H1 (cell line): Measurements from ENCODE around the gene OR10T2. TPM values are rescaled to one million over a fixed set of nuclear protein-coding genes. Genes with fewer than 3 reads are reported as not detected.

Experiments
- CTCF ChIA-PET: fragments of 300-600 bp; sonication (Branson Sonifier 250); formaldehyde crosslinking; loops from one replicate; lab custom pipeline; 2021; ENCODE audit not compliant: partially characterized antibody; lab: Charles Lee
- POLR2A ChIA-PET: fragments of 300-600 bp; sonication (Branson Sonifier 250); formaldehyde crosslinking; loops from one replicate; lab custom pipeline; 2021; ENCODE audit warnings: inconsistent platforms; ENCODE audit not compliant: partially characterized antibody; lab: Charles Lee
- DNase-seq, 2 experiments: peaks; one replicate each; pipeline versions ENCODE4 v3.0.0 to v3.0.0-alpha.2; 2010 to 2022; ENCODE audit warnings: low spot score in 2 of 2, low read depth in 1 of 2, mixed read lengths in 1 of 2
- FAIRE-seq: peaks from 2 replicates; lab custom pipeline; 2011; peaks lifted over from hg19 to GRCh38; lab: Jason Lieb, UNC
- H2AFZ ChIP-seq: 2 replicates; pipeline ENCODE4 v1.8.1; 2012; ENCODE audit warnings: low read length, inconsistent platforms
- H2AK5ac ChIP-seq: 2 replicates; pipeline ENCODE4 v1.6.1; 2013; ENCODE audit warnings: low read depth, low read length
- H2BK120ac ChIP-seq: replicated peaks from 2 replicates; pipeline ENCODE3; 2013; ENCODE audit warnings: low read depth, low read length, inconsistent platforms
- H2BK12ac ChIP-seq: 2 replicates; pipeline ENCODE4 v1.6.1; 2013; ENCODE audit warnings: low read depth, low read length
- H2BK15ac ChIP-seq: 2 replicates; pipeline ENCODE4 v1.6.1; 2013; ENCODE audit warnings: low read length
- H2BK20ac ChIP-seq: 2 replicates; pipeline ENCODE4 v1.6.1; 2013; ENCODE audit warnings: low read length
- H2BK5ac ChIP-seq: 2 replicates; pipeline ENCODE4 v1.6.1; 2013; ENCODE audit warnings: low read depth, low read length
- H3K14ac ChIP-seq: 2 replicates; pipeline ENCODE4 v1.6.1; 2013; ENCODE audit warnings: inconsistent platforms; ENCODE audit not compliant: insufficient read length
- H3K18ac ChIP-seq: 2 replicates; pipeline ENCODE4 v1.6.1; 2013; ENCODE audit warnings: low read length; ENCODE audit errors: extremely low read depth
- H3K23ac ChIP-seq: 2 replicates; pipeline ENCODE4 v1.6.1; 2013; ENCODE audit warnings: inconsistent platforms; ENCODE audit not compliant: insufficient read length
- H3K23me2 ChIP-seq: 2 replicates; pipeline ENCODE4 v1.6.1; 2013; ENCODE audit warnings: low read depth, low read length
- H3K27ac ChIP-seq: 2 replicates; pipeline ENCODE4 v1.6.1; 2011; ENCODE audit warnings: low read depth, low read length, inconsistent platforms
- H3K27me3 ChIP-seq, 4 experiments: replicated peaks in 1 of 4; 1 replicate in 1 of 4; 2 replicates in 3 of 4; pipeline versions ENCODE4 v1.6.1 to v1.8.1; 2011 to 2013; ENCODE audit warnings: low read length in 3 of 4, mild to moderate bottlenecking in 3 of 4, inconsistent platforms in 2 of 4, mixed read lengths in 2 of 4, moderate library complexity in 1 of 4; ENCODE audit not compliant: control insufficient read depth in 3 of 4, insufficient read depth in 3 of 4; ENCODE audit errors: extremely low read depth in 1 of 4
- H3K36me3 ChIP-seq, 4 experiments: 2 replicates each; pipeline versions ENCODE4 v1.6.1 to v1.8.1; 2011 to 2013; ENCODE audit warnings: mild to moderate bottlenecking in 4 of 4, low read length in 3 of 4, moderate library complexity in 2 of 4, control low read depth in 1 of 4, inconsistent platforms in 1 of 4; ENCODE audit not compliant: insufficient read depth in 4 of 4, control insufficient read depth in 2 of 4
- H3K4ac ChIP-seq: replicated peaks from 2 replicates; pipeline ENCODE3; 2013; ENCODE audit warnings: low read length, low read depth, mixed read lengths, inconsistent platforms; ENCODE audit not compliant: insufficient read length
- H3K4me1 ChIP-seq, 4 experiments: replicated peaks in 1 of 4; 1 replicate in 1 of 4; 2 replicates in 3 of 4; pipeline versions ENCODE4 v1.6.1 to v1.8.1; 2011 to 2013; ENCODE audit warnings: low read length in 3 of 4, inconsistent platforms in 2 of 4, mixed read lengths in 1 of 4; ENCODE audit not compliant: insufficient read depth in 4 of 4, control insufficient read depth in 3 of 4
- H3K4me2 ChIP-seq, 2 experiments: 2 replicates each; pipeline versions ENCODE4 v1.6.1 to v1.8.1; 2011 to 2013; ENCODE audit warnings: low read depth in 2 of 2, low read length in 2 of 2, control low read depth in 1 of 2, inconsistent platforms in 1 of 2, mild to moderate bottlenecking in 1 of 2; ENCODE audit not compliant: insufficient read depth in 1 of 2
- H3K4me3 ChIP-seq, 4 experiments: fragments of 200-600, 300-600 bp in 1 of 4; sonication (generic), shearing (Covaris generic), sonication (Bioruptor Twin) in 1 of 4; 2 replicates each; pipeline versions ENCODE4 v1.5.1 to v1.8.1; 2011 to 2016; ENCODE audit warnings: low read length in 4 of 4, low read depth in 3 of 4, control low read depth in 2 of 4, inconsistent platforms in 2 of 4, mild to moderate bottlenecking in 2 of 4, mixed read lengths in 1 of 4, moderate library complexity in 1 of 4; ENCODE audit not compliant: insufficient read depth in 2 of 4; ENCODE audit errors: extremely low read depth in 1 of 4
- H3K56ac ChIP-seq: replicated peaks from 2 replicates; pipeline ENCODE3; 2013; ENCODE audit warnings: low read depth, mild to moderate bottlenecking, mixed read lengths, low read length, inconsistent platforms; ENCODE audit not compliant: insufficient read length
- H3K79me1 ChIP-seq: 2 replicates; pipeline ENCODE4 v1.6.1; 2013; ENCODE audit warnings: low read depth, low read length, control low read depth
- H3K79me2 ChIP-seq, 2 experiments: 2 replicates each; pipeline versions ENCODE4 v1.6.1 to v1.8.1; 2012 to 2013; ENCODE audit warnings: low read length in 2 of 2, mild to moderate bottlenecking in 2 of 2, inconsistent platforms in 1 of 2; ENCODE audit not compliant: insufficient read depth in 2 of 2, control insufficient read depth in 1 of 2
- H3K9ac ChIP-seq, 4 experiments: replicated peaks in 1 of 4; 1 replicate in 1 of 4; 2 replicates in 3 of 4; pipeline versions ENCODE4 v1.6.1 to v1.8.1; 2011 to 2013; ENCODE audit warnings: low read depth in 3 of 4, low read length in 3 of 4, control low read depth in 2 of 4, mild to moderate bottlenecking in 2 of 4, moderate library complexity in 2 of 4, inconsistent platforms in 1 of 4; ENCODE audit errors: extremely low read depth in 1 of 4
- H3K9me3 ChIP-seq, 2 experiments: 2 replicates each; pipeline versions ENCODE4 v1.6.1 to v1.8.1; 2012 to 2013; ENCODE audit warnings: mild to moderate bottlenecking in 2 of 2, moderate library complexity in 2 of 2, control low read depth in 1 of 2, inconsistent platforms in 1 of 2, low read depth in 1 of 2, low read length in 1 of 2, mixed read lengths in 1 of 2; ENCODE audit not compliant: insufficient read depth in 2 of 2
- H4K20me1 ChIP-seq, 2 experiments: replicated peaks in 1 of 2; 2 replicates each; pipeline versions ENCODE3 to v1.8.1; 2011 to 2013; ENCODE audit warnings: inconsistent platforms in 2 of 2, low read length in 2 of 2, mild to moderate bottlenecking in 1 of 2; ENCODE audit not compliant: insufficient read depth in 2 of 2, control insufficient read depth in 1 of 2
- H4K5ac ChIP-seq: 2 replicates; pipeline ENCODE4 v1.6.1; 2013; ENCODE audit warnings: low read length, low read depth, mixed read lengths, inconsistent platforms; ENCODE audit not compliant: insufficient read length
- H4K8ac ChIP-seq: 2 replicates; pipeline ENCODE4 v1.8.0; 2013; ENCODE audit warnings: mild to moderate bottlenecking, moderate library complexity, low read length, inconsistent platforms; ENCODE audit not compliant: insufficient read depth; ENCODE audit errors: extremely low read depth
- H4K91ac ChIP-seq: replicated peaks from 2 replicates; pipeline ENCODE3; 2013; ENCODE audit warnings: low read length, mixed read lengths, inconsistent platforms; ENCODE audit not compliant: insufficient read length
- BRCA1 ChIP-seq: IDR thresholded peaks from 2 replicates; pipeline ENCODE4 v1.6.1; 2012; ENCODE audit warnings: low read depth, low read length, improper control_type of control experiment
- CBX8 ChIP-seq: fragments of 300-800, 300-1000 bp; sonication (generic); IDR thresholded peaks from 2 replicates; pipeline ENCODE4 v1.7.1; 2016; ENCODE audit warnings: low read depth, low read length, borderline replicate concordance
- FOSL1 ChIP-seq: IDR thresholded peaks from 2 replicates; pipeline ENCODE4 v1.6.1; 2011; ENCODE audit warnings: mild to moderate bottlenecking, low read depth, low read length, moderate library complexity; ENCODE audit not compliant: insufficient read depth
- GABPA ChIP-seq: IDR thresholded peaks from 2 replicates; pipeline ENCODE4 v1.6.1; 2011; ENCODE audit warnings: mild to moderate bottlenecking, low read length, moderate library complexity, borderline replicate concordance; ENCODE audit not compliant: insufficient read depth
- HDAC6 ChIP-seq: IDR thresholded peaks from one replicate; pipeline ENCODE4 v1.7.1; 2012; ENCODE audit warnings: low read depth, mild to moderate bottlenecking, inconsistent platforms, low read length, moderate library complexity
- JUND ChIP-seq: IDR thresholded peaks from 2 replicates; pipeline ENCODE4 v1.6.1; 2011; ENCODE audit warnings: mild to moderate bottlenecking, improper control_type of control experiment, low read length
- NRF1 ChIP-seq: IDR thresholded peaks from 2 replicates; pipeline ENCODE4 v1.6.1; 2011; ENCODE audit warnings: mild to moderate bottlenecking, low read depth, low read length, improper control_type of control experiment
- POU5F1 ChIP-seq: IDR thresholded peaks from 2 replicates; pipeline ENCODE4 v1.6.1; 2011; ENCODE audit warnings: low read depth, mild to moderate bottlenecking, low read length, moderate library complexity
- SIN3A ChIP-seq, 2 experiments: IDR thresholded peaks in 1 of 2; conservative IDR thresholded peaks in 1 of 2; 2 replicates each; pipeline ENCODE4 v1.6.1; 2011 to 2012; ENCODE audit warnings: low read length in 2 of 2, improper control_type of control experiment in 1 of 2, low read depth in 1 of 2, mild to moderate bottlenecking in 1 of 2
- TAF1 ChIP-seq: IDR thresholded peaks from 2 replicates; pipeline ENCODE4 v1.6.1; 2011; ENCODE audit warnings: mild to moderate bottlenecking, low read depth, low read length
- TBP ChIP-seq: IDR thresholded peaks from 2 replicates; pipeline ENCODE4 v1.6.1; 2011; ENCODE audit warnings: low read depth, low read length, improper control_type of control experiment
- WGBS, 2 experiments: shearing (Covaris generic) in 1 of 2; methylation state at CpG; one replicate each; pipeline versions ENCODE4 v1.1.6 to v1.1.7; 2013 to 2015; ENCODE audit warnings: low lambda C conversion rate in 2 of 2, mixed read lengths in 2 of 2, inconsistent platforms in 1 of 2, low coverage in 1 of 2, missing lambda C conversion rate in 1 of 2; ENCODE audit not compliant: insufficient replicate concordance in 2 of 2, insufficient coverage in 1 of 2, insufficient read length in 1 of 2; ENCODE audit errors: extremely low coverage in 1 of 2, missing lambda C conversion rate in 1 of 2; 5-methylcytosine and 5-hydroxymethylcytosine counted together
- polyA plus RNA-seq, 7 experiments: library from polyadenylated mRNA; depleted of rRNA in 3 of 7; stranded (reverse) in 5 of 7; unstranded in 2 of 7; fragments of >200 nt in 5 of 7; fragments of 200-250 nt in 2 of 7; gene quantifications; 1 replicate in 5 of 7; 2 replicates in 1 of 7; 4 replicates in 1 of 7; pipeline versions ENCODE4 v1.2.1 to v1.2.3, GENCODE V29; 2011 to 2013; ENCODE audit warnings: missing spikeins in 2 of 7, mixed read lengths in 2 of 7
- total RNA-seq: library from RNA; stranded (reverse); fragmentation: NEBNext Ultra II Directional; extraction: Animal tissue kit (Norgen Biotek cat#: 25700); gene quantifications from 2 replicates; pipeline ENCODE4 v1.2.1, GENCODE V29; 2021
- TF ChIP-seq, protein P1 (sequence below): IDR thresholded peaks from 2 replicates; pipeline ENCODE4 v1.6.1; 2011; ENCODE audit warnings: low read depth, mild to moderate bottlenecking, low read length; ENCODE audit not compliant: insufficient read depth
- TF ChIP-seq, protein P2 (sequence below): IDR thresholded peaks from 2 replicates; pipeline ENCODE4 v1.6.1; 2011; ENCODE audit warnings: low read length, improper control_type of control experiment

The OR10T2 gene
- total and polyA plus RNA-seq, 2 of the 8 experiments (the other 6 are each of a cell fraction or from before 2014, with no cell fraction given) = not detected

DNA sequence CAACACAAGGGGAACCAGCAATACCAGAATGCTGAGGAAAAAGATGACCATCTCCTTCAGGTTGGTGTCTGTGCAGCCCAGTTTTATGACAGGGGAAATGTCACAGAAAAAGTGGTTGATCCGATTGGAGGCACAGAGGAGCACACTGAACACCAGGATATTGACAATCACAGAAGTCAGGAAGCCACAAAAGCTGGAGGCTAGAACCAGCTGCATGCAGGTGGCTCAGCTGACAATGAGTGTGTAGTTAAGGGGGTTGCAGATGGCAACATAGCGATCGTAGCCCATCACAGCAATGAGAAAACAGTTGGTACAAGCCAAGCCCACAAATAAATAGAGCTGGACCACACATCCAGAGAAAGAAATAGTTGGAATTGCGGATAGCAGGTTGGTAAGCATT, 46.1 kb upstream of the OR10T2 start:
- no peak overlapping the region for H3K18ac ChIP-seq
- POLR2A ChIA-PET = no interaction called here
- TF ChIP-seq, protein P1, sequence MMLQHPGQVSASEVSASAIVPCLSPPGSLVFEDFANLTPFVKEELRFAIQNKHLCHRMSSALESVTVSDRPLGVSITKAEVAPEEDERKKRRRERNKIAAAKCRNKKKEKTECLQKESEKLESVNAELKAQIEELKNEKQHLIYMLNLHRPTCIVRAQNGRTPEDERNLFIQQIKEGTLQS = no peak
- TF ChIP-seq FOSL1 = no peak
- TF ChIP-seq POU5F1 = no peak
- TF ChIP-seq SIN3A (conservative IDR thresholded peaks at IDR 0.05 in 1 of 2, IDR thresholded peaks at IDR 0.05 in 1 of 2; ENCODE audit: low read depth in 1 of 2, low read length in 2 of 2) = no peak
- TF ChIP-seq, protein P2, sequence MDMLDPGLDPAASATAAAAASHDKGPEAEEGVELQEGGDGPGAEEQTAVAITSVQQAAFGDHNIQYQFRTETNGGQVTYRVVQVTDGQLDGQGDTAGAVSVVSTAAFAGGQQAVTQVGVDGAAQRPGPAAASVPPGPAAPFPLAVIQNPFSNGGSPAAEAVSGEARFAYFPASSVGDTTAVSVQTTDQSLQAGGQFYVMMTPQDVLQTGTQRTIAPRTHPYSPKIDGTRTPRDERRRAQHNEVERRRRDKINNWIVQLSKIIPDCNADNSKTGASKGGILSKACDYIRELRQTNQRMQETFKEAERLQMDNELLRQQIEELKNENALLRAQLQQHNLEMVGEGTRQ = no peak
- TF ChIP-seq GABPA = no peak
- no peak for TF ChIP-seq JUND
- TF ChIP-seq NRF1 = no peak
- TF ChIP-seq HDAC6 = no peak
- TF ChIP-seq BRCA1 = no peak
- TF ChIP-seq CBX8 = no peak
- no peak for TF ChIP-seq TAF1
- no peak for TF ChIP-seq TBP

More for the DNA sequence above, 46.1 kb upstream of the OR10T2 start:
- CTCF ChIA-PET = no interaction called here
- Histone ChIP-seq H3K79me2 (no peaks in the 10 kb centered on the region), H4K5ac (no peak overlapping the region), H3K27me3 (no peaks in the 10 kb centered on the region), H3K23me2 (no peaks in the 10 kb centered on the region), H3K4me1 (no peaks in the 10 kb centered on the region), H3K56ac (no peak overlapping the region), H2BK120ac (no peak overlapping the region), H3K9ac (no peak overlapping the region), H3K36me3 (no peaks in the 10 kb centered on the region), H2BK5ac (no peak overlapping the region), H3K23ac (no peak overlapping the region), H2BK20ac (no peak overlapping the region; the same call in 1 of the 2 replicates), H3K14ac (no peak overlapping the region), H3K4me2 (no peak overlapping the region), H3K4me3 (no peak overlapping the region), H3K27ac (no peak overlapping the region), H2AFZ (no peak overlapping the region), H3K79me1 (no peaks in the 10 kb centered on the region), H4K8ac (no peak overlapping the region), H4K91ac (no peak overlapping the region), H2BK12ac (no peak overlapping the region), H2AK5ac (no peak overlapping the region), H4K20me1 (no peaks in the 10 kb centered on the region), H2BK15ac (no peak overlapping the region), H3K4ac (no peak overlapping the region), H3K9me3 (no peaks in the 10 kb centered on the region)
- FAIRE-seq (no peak), DNase-seq (no peak)
- WGBS, 2 experiments = 85% methylated on average over 4 of the region's 4 CpGs; no CpG with 5 or more reads in 1 of the 2 experiments
